Tibial nerve (tissue), 3 donors: ENCODE data around the gene KCNC2.

Experiments used
- POLR2A ChIP-seq, 2 donors: fragments of 450-650 bp; IDR thresholded peaks; one replicate each; pipeline ENCODE4 v1.6.1; 2017; ENCODE audit warnings: antibody characterized with exemption in 2 of 2, mild to moderate bottlenecking in 2 of 2, moderate library complexity in 2 of 2
- TF ChIP-seq, protein P1 (sequence below), 5 experiments: fragments of 200-600 bp in 3 of 5; fragments of 450-650 bp in 2 of 5; sonication (generic) in 3 of 5; IDR thresholded peaks; one replicate each; pipeline ENCODE4 v1.5.1; 2016 to 2019; ENCODE audit warnings: antibody characterized with exemption in 5 of 5, mild to moderate bottlenecking in 3 of 5, moderate library complexity in 2 of 5

DNA sequence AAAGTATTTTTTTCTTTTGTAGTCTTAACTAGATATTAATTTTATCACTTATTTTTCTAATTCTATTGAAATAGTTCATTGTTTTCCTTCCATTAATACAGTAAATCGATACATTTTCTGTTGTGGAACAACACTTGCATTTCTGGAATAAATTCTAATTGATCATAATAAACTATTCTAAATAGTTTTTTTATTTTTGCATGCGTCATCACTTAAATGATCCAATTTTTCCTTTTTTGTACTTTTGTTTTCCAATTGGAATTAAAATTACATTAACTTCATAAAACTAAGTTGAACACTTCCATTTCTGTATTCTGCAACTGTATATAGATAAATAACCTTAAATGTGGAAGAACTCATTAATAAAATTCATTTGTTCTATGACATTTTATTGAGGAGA lies 202.5 kb downstream of the KCNC2 start:
- TF ChIP-seq, protein P1, sequence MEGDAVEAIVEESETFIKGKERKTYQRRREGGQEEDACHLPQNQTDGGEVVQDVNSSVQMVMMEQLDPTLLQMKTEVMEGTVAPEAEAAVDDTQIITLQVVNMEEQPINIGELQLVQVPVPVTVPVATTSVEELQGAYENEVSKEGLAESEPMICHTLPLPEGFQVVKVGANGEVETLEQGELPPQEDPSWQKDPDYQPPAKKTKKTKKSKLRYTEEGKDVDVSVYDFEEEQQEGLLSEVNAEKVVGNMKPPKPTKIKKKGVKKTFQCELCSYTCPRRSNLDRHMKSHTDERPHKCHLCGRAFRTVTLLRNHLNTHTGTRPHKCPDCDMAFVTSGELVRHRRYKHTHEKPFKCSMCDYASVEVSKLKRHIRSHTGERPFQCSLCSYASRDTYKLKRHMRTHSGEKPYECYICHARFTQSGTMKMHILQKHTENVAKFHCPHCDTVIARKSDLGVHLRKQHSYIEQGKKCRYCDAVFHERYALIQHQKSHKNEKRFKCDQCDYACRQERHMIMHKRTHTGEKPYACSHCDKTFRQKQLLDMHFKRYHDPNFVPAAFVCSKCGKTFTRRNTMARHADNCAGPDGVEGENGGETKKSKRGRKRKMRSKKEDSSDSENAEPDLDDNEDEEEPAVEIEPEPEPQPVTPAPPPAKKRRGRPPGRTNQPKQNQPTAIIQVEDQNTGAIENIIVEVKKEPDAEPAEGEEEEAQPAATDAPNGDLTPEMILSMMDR (IDR thresholded peaks at IDR 0.05) = no peak
- TF ChIP-seq POLR2A (IDR thresholded peaks at IDR 0.05) = no peak
